Effector memory CD4-positive, alpha-beta T cell (primary cell): ENCODE results near the gene FBN2.

Experiments
- DNase-seq, 3 donors: peaks; one replicate each; pipeline ENCODE4 v3.0.0-alpha.2; 2020
- H3K27ac ChIP-seq: 2 replicates; pipeline ENCODE4 v1.7.0; 2013; ENCODE audit warnings: mild to moderate bottlenecking, low read length, moderate library complexity; ENCODE audit not compliant: insufficient read depth, poor library complexity, severe bottlenecking
- H3K27me3 ChIP-seq: replicated peaks from 2 replicates; pipeline ENCODE4 v1.7.0; 2013; ENCODE audit warnings: mild to moderate bottlenecking, low read length; ENCODE audit not compliant: insufficient read depth, control insufficient read depth, poor library complexity, severe bottlenecking
- H3K36me3 ChIP-seq: 2 replicates; pipeline ENCODE4 v1.7.0; 2013; ENCODE audit warnings: mild to moderate bottlenecking, low read length, moderate library complexity; ENCODE audit not compliant: control insufficient read depth, insufficient read depth
- H3K4me1 ChIP-seq: 2 replicates; pipeline ENCODE4 v1.7.0; 2013; ENCODE audit warnings: low read length, mild to moderate bottlenecking; ENCODE audit not compliant: control insufficient read depth, insufficient read depth, poor library complexity, severe bottlenecking
- H3K4me3 ChIP-seq: 2 replicates; pipeline ENCODE4 v1.7.0; 2013; ENCODE audit warnings: low read length, low read depth, mild to moderate bottlenecking; ENCODE audit not compliant: insufficient read depth, poor library complexity, severe bottlenecking
- H3K9me3 ChIP-seq: 2 replicates; pipeline ENCODE4 v1.7.0; 2013; ENCODE audit warnings: mild to moderate bottlenecking, low read length, moderate library complexity; ENCODE audit not compliant: control insufficient read depth

The FBN2 gene

DNA sequence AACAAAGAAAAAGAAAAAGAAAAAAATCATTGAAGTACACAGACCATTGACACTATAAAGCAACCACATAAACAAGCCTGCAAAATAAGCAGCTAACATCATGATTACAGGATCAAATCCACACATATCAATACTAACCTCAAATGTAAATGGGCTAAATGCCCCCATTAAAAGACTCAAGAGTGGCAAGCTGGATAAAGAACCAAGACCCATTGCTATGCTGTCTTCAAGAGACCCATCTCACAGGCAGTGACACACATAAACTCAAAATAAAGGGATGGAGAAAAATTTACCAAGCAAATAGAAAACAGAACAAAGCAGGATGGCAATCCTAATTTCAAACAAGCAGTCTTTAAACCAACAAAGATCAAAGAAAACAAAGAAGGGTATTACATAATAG, 15.7 kb upstream of the FBN2 start:
- no peaks in the 10 kb centered on the region for H3K4me1 ChIP-seq
- no peaks in the 10 kb centered on the region for H3K36me3 ChIP-seq
- no peak for DNase-seq
- no peaks in the 10 kb centered on the region for H3K9me3 ChIP-seq
- H3K4me3 ChIP-seq, result no peak overlapping the region
- no peaks in the 10 kb centered on the region for H3K27me3 ChIP-seq
- H3K27ac ChIP-seq, result no peak overlapping the region

DNA sequence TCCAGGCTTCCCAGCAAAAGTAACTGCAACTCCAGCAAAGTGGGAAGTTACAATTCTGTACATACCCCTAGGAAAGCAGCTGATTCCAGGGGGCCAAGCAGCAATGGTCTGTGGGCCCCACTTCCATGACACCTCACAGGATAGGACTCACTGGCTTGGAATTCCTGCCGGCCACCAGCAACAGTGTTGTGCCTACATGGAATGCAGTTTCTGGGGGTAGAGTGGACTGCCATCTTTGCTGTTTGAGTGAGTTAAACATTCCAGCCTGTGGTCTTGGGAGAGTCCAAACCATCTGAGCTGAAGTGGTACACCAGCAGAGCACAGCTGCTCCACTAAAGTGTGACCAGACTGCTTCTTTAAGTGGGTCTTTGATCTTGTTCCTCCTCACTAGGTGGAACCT, 13.4 kb upstream of the FBN2 start:
- no peaks in the 10 kb centered on the region for H3K27me3 ChIP-seq
- DNase-seq, result no peak

DNA sequence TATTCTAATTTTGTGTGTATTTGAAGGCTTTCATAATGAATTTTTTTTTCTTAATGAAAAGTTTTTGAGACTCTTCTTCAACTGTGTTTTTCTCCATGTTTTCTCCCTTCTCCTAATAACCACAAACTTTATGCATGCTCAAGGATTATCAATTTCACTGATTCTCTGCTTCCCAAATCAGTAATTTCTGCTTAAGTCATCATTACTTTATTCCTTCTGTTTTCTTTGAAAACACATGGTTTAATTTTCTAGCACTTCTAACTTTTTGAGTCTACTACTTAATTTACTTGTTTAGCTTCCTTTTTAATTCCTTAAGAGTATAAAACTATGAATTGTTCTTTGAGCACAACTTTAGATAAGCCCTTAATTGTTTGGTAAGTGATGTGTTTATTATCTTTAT, 11.5 kb upstream of the FBN2 start:
- H3K27ac ChIP-seq, result no peak overlapping the region
- H3K36me3 ChIP-seq, result no peaks in the 10 kb centered on the region
- DNase-seq, result no peak
- no peak overlapping the region for H3K4me3 ChIP-seq
- H3K9me3 ChIP-seq, result no peaks in the 10 kb centered on the region
- no peaks in the 10 kb centered on the region for H3K4me1 ChIP-seq
- H3K27me3 ChIP-seq, result no peaks in the 10 kb centered on the region

More for the DNA sequence above, 13.4 kb upstream of the FBN2 start:
- no peak overlapping the region for H3K27ac ChIP-seq
- no peaks in the 10 kb centered on the region for H3K9me3 ChIP-seq
- H3K36me3 ChIP-seq, result no peaks in the 10 kb centered on the region
- H3K4me1 ChIP-seq, result no peaks in the 10 kb centered on the region
- H3K4me3 ChIP-seq, result no peak overlapping the region

DNA sequence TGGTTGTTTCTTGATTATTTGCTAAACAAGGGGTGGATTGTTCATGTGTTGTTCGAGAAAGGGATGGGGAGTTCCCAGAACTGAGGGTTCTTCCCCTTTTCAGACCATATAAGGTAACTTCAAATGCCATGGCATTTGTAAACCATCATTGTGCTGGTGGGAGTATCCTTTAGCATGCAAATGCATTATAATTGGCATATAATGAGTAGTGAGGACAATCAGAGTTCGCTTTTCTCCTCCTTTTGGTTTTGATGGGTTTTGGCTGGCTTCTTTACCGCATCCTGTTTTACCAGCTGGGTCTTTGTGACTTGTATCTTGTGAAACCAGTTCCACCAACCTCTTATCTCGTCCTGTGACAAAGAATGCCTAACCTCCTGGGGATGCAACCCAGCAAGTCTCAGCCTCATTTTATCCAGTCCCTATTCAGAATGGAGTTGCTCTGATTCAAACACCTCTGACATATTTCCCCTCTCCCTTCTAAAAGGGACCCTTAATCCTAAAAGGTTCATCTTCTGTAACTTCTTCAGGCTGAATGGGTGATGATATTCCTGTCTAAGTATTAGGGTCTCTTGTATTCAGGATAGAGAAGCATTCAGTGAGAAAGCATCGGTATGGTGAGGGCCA, 8.7 kb upstream of the FBN2 start:
- DNase-seq, result no peak
- Histone ChIP-seq H3K27ac (no peak overlapping the region), H3K36me3 (no peaks in the 10 kb centered on the region), H3K27me3 (no peaks in the 10 kb centered on the region), H3K9me3 (no peaks in the 10 kb centered on the region), H3K4me1 (no peaks in the 10 kb centered on the region), H3K4me3 (no peak overlapping the region)

DNA sequence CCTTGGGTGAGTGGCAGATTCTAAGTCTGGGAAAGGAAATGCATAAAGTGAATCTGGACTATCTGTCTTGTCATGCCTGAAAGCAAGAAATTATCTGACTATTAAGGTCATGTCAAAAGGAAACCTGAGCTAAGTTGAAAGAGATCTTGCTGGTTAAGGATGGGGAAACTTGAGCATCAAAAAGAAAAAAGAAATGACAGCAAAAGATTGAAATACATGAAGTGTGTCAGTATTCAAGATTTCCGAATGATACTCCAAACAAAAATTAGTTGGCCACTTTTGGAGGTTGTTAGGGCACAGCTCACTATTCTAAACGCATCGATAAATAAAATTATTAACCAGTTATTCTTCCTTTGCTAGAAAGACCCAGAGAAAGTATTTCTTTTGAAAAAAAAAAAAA, 3.3 kb upstream of the FBN2 start:
- no peaks in the 10 kb centered on the region for H3K9me3 ChIP-seq
- no peak for DNase-seq
- H3K4me1 ChIP-seq, result no peaks in the 10 kb centered on the region
- no peaks in the 10 kb centered on the region for H3K36me3 ChIP-seq
- peaks cover 12% of the 10 kb centered on the region for H3K27me3 ChIP-seq
- no peak overlapping the region for H3K4me3 ChIP-seq
- H3K27ac ChIP-seq, result no peak overlapping the region

DNA sequence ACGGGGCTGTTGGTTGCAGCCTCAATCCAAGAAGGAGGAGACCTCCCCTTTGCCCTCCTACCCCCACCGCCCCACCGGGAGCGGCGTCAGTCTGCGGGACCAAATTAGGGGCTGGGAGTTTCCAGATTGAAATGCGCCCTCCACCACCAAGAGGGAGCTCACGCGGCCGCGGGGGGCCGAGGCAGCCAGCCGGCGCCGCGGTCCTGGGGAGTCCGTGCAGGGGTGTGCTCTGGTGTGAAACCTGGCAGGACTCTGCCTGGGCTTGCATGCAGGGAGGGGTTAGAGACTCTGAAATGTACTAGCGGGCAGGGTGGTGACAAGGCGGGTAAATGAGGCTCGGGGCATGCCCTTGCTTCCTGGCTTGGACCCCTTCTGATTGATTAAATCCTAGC, 989 bp upstream of the FBN2 start:
- DNase-seq, result no peak
- H3K36me3 ChIP-seq, result no peaks in the 10 kb centered on the region
- H3K27ac ChIP-seq, result no peak overlapping the region
- no peaks in the 10 kb centered on the region for H3K9me3 ChIP-seq
- H3K4me1 ChIP-seq, result no peaks in the 10 kb centered on the region
- H3K4me3 ChIP-seq, result no peak overlapping the region
- peaks cover 12% of the 10 kb centered on the region for H3K27me3 ChIP-seq

DNA sequence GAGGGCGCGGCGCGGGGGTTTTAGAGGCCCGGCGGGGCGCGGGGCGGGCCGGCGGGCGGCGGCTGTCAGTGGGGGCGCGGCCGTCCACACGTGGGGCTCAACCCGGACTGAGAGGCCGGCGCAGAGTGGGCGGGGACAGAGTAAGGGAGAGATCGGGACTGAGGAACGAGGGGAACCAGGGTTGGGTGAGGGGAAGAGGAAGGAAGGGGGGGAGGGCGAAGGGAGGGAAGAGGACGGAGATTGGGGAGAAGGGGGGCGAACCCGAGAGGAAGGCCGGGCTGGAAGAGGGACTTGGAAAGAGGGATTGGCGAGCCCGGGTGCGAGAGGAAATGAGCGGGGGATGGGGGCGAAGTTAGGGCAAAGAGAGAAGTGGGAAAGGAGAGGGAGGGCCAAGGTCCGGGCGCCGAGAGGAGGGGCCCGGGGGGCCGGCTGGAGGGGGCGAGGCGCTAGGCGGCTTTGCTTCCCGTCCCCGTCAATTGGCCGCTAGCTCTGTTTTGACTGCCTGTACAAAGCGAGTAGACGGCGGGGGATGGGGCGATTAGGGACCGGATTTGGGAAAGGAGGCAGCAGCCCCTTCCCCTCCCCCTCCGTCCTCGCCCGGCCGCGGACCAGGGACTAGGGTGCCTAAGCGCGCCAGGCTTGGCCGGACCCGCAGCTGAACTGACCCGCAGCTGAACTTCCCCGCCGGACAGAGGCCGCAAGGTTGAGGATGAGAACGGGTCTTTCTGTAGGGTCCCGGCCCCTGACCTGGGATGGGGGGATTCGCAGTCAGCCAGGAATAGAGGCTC, 399 bp upstream of the FBN2 start:
- no peak overlapping the region for H3K27ac ChIP-seq
- H3K36me3 ChIP-seq, result no peaks in the 10 kb centered on the region
- H3K9me3 ChIP-seq, result no peaks in the 10 kb centered on the region
- H3K4me3 ChIP-seq, result no peak overlapping the region
- H3K27me3 ChIP-seq, result peaks cover 12% of the 10 kb centered on the region
- no peaks in the 10 kb centered on the region for H3K4me1 ChIP-seq
- DNase-seq, result no peak

DNA sequence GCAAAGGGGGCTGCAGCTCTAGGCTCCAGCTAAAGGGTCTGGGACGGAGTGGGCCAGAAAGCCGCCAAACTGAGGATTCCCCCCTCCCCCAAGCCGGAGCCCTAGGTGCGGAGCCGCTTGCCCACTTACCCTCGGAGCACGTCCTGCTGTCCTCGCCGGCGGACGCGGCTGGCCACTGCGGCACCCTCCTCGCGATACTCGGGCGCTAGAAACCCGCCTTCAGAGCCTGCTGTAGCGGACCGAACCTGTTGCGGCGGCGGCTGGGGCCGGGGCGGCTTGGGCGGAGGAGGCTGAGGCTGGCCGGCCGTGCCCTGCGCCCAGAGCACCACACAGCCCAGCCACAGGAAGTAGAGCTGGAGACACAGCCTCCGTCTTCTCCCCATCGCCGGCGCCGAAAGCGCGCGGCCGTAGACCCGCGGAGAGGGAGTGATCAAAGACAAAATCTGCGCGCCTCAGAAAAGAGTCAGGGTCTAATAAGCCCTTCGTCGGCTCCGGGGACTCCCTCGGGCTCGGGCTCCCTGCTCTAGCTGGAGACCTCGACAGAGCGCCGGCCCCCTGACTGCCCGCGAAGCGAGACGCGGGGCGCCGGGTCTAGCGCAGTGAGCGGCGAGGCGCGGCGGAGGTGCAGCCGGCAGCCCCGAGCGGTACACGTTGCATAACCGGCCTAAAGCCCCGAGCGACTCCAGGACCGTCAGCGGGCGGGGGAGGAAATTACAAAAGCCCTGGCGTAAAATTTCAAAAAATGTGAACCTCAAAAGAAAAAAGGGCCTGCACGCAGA, 635 bp downstream of the FBN2 start:
- Histone ChIP-seq H3K27me3 (peaks cover 12% of the 10 kb centered on the region), H3K4me3 (no peak overlapping the region), H3K27ac (no peak overlapping the region), H3K4me1 (no peaks in the 10 kb centered on the region), H3K9me3 (no peaks in the 10 kb centered on the region), H3K36me3 (no peaks in the 10 kb centered on the region)
- no peak for DNase-seq

DNA sequence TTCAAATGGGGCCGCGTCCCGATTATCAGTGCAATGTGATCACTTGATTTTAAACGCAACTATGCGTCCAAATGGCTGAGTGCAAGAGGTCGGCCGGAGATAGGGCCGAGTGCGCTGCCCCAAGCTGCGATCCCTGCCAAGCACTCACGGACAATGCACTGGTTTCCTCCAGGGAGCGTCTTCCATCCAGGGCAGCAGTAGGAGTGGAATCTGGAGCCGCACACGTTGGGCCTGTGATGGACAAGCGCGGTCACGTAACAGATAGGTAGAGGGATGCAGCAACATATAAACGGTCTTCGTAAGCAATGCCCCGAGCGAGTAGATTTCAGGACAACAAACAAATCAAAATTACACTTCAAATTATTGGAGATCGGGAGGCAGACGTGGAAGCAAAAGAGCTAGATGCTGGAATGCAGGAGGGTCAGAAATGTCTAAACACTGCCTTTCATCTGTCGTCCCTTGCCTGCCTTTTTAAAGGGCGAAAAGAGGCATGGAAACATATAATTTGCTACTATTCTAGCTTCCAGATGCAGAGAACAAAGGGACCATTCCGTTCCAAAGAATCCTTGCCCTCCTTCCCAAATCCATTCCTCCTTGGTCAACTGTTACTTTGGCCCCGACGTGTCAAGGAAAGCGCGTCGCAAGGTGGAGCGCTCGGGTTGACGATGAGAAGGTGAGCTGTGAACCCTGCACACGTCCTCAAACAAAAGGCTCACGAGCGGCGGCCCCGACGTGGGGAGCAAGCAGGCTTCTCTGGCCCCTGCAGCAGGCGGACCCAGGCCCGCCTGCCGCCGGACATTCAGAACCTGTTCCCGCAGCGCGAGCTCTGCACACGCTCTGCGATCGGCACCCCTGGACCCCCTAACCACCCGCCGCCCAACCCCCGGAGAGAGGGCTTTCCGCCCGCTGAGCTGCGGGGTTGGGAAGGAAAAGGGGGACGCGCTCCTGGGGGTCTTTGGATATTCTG, 1.5 kb downstream of the FBN2 start:
- no peak overlapping the region for H3K4me3 ChIP-seq
- H3K4me1 ChIP-seq, result no peaks in the 10 kb centered on the region
- no peaks in the 10 kb centered on the region for H3K9me3 ChIP-seq
- DNase-seq, result no peak
- peaks cover 12% of the 10 kb centered on the region for H3K27me3 ChIP-seq
- H3K27ac ChIP-seq, result no peak overlapping the region
- no peaks in the 10 kb centered on the region for H3K36me3 ChIP-seq
